Measurements from ENCODE around the gene SLC38A9. TPM values are rescaled to one million over a fixed set of nuclear protein-coding genes. Genes with fewer than 3 reads are reported as not detected.
A peak's percentile ranks its signal among the peaks of the same experiment; 100 is the strongest.
"Not testable (repeated sequence)": the region's sequence is repeated elsewhere in the genome, so short reads cannot be mapped to it uniquely, and the experiment has no call there.

Gene SLC38A9
- total RNA-seq, 1 experiment from 2014 or later: 17.9 TPM

- DNase-seq (ENCODE audit: low spot score): no peak
Measured at GRCh38 chr5:55706230-55706629, 5.9 kb downstream of the SLC38A9 start.

- no peak for DNase-seq (ENCODE audit: low spot score)
Measured at GRCh38 chr5:55702598-55703345, 9.4 kb downstream of the SLC38A9 start.

GRCh38 chr5:55701462-55702103 lies 10.5 kb downstream of the SLC38A9 start:
- no peak for DNase-seq (ENCODE audit: low spot score)

GRCh38 chr5:55700745-55701144 lies 11.4 kb downstream of the SLC38A9 start:
- DNase-seq (ENCODE audit: low spot score): no peak

- DNase-seq (ENCODE audit: low spot score): no peak
Measured at GRCh38 chr5:55699041-55699688, 13.0 kb downstream of the SLC38A9 start.

GRCh38 chr5:55696704-55697103 lies 15.4 kb downstream of the SLC38A9 start:
- not testable (repeated sequence) for DNase-seq (ENCODE audit: low spot score)

GRCh38 chr5:55694152-55694830 lies 17.8 kb downstream of the SLC38A9 start:
- peak; percentile 50 for DNase-seq (ENCODE audit: low spot score)

- DNase-seq (ENCODE audit: low spot score): no peak
Measured at GRCh38 chr5:55692509-55692908, 19.6 kb downstream of the SLC38A9 start.

GRCh38 chr5:55692106-55692417 lies 20.1 kb downstream of the SLC38A9 start:
- no peak for DNase-seq (ENCODE audit: low spot score)

GRCh38 chr5:55691265-55692105 lies 20.6 kb downstream of the SLC38A9 start:
- peak; percentile 55 for DNase-seq (ENCODE audit: low spot score)

- no peak for DNase-seq (ENCODE audit: low spot score)
Measured at GRCh38 chr5:55682071-55682470, 30.1 kb downstream of the SLC38A9 start.

GRCh38 chr5:55681301-55681700 lies 30.8 kb downstream of the SLC38A9 start:
- DNase-seq (ENCODE audit: low spot score): no peak

GRCh38 chr5:55680353-55680752 lies 31.8 kb downstream of the SLC38A9 start:
- DNase-seq (ENCODE audit: low spot score): no peak

GRCh38 chr5:55679556-55679955 lies 32.6 kb downstream of the SLC38A9 start:
- no peak for DNase-seq (ENCODE audit: low spot score)

- no peak for DNase-seq (ENCODE audit: low spot score)
Measured at GRCh38 chr5:55675119-55675518, 37.0 kb downstream of the SLC38A9 start.

- no peak for DNase-seq (ENCODE audit: low spot score)
Measured at GRCh38 chr5:55674340-55674739, 37.8 kb downstream of the SLC38A9 start.

GRCh38 chr5:55672477-55672911 lies 39.6 kb downstream of the SLC38A9 start:
- no peak for DNase-seq (ENCODE audit: low spot score)

GRCh38 chr5:55671975-55672374 lies 40.1 kb downstream of the SLC38A9 start:
- DNase-seq (ENCODE audit: low spot score): no peak

- DNase-seq (ENCODE audit: low spot score): peak; percentile 74
Measured at GRCh38 chr5:55668356-55668755, 43.8 kb downstream of the SLC38A9 start.

GRCh38 chr5:55667938-55668337 lies 44.2 kb downstream of the SLC38A9 start:
- DNase-seq (ENCODE audit: low spot score): no peak

- DNase-seq (ENCODE audit: low spot score): no peak
Measured at GRCh38 chr5:55665065-55665464, 47.1 kb downstream of the SLC38A9 start.

GRCh38 chr5:55657443-55657842 lies 54.7 kb downstream of the SLC38A9 start:
- no peak for DNase-seq (ENCODE audit: low spot score)

Measured in H4 (cell line).